ENCODE data around the gene SLC22A12.

Gene SLC22A12

GRCh38 chr11:64629103-64629502 lies 38.1 kb downstream of the SLC22A12 start:
- no peak for DNase-seq

- no peak for DNase-seq
These were observed 39.0 kb downstream of the SLC22A12 start for GRCh38 chr11:64629796-64630562.

- DNase-seq, result no peak
These were observed 40.7 kb downstream of the SLC22A12 start for GRCh38 chr11:64631675-64632074.

- DNase-seq, result no peak
These were observed 41.2 kb downstream of the SLC22A12 start for GRCh38 chr11:64632237-64632636.

- DNase-seq, result no peak
These were observed 41.6 kb downstream of the SLC22A12 start for GRCh38 chr11:64632654-64633053.

- DNase-seq, result no peak
These were observed 42.6 kb downstream of the SLC22A12 start for GRCh38 chr11:64633555-64634159.

- DNase-seq, result no peak
These were observed 46.5 kb downstream of the SLC22A12 start for GRCh38 chr11:64637334-64638017.

GRCh38 chr11:64638018-64638665 lies 47.1 kb downstream of the SLC22A12 start:
- DNase-seq, result no peak

GRCh38 chr11:64638829-64639228 lies 47.8 kb downstream of the SLC22A12 start:
- DNase-seq, result no peak

- DNase-seq, result no peak
These were observed 48.9 kb downstream of the SLC22A12 start for GRCh38 chr11:64639885-64640284.

GRCh38 chr11:64641596-64642417 lies 50.8 kb downstream of the SLC22A12 start:
- DNase-seq, result no peak

GRCh38 chr11:64642418-64642735 lies 51.4 kb downstream of the SLC22A12 start:
- DNase-seq, result no peak

GRCh38 chr11:64642871-64643255 lies 51.8 kb downstream of the SLC22A12 start:
- DNase-seq, result no peak

- no peak for DNase-seq
These were observed 52.3 kb downstream of the SLC22A12 start for GRCh38 chr11:64643256-64643881.

- DNase-seq, result no peak
These were observed 53.1 kb downstream of the SLC22A12 start for GRCh38 chr11:64643920-64644646.

- DNase-seq, result no peak
These were observed 53.7 kb downstream of the SLC22A12 start for GRCh38 chr11:64644647-64645275.

GRCh38 chr11:64647019-64647779 lies 56.2 kb downstream of the SLC22A12 start:
- no peak for DNase-seq

- no peak for DNase-seq
These were observed 57.5 kb downstream of the SLC22A12 start for GRCh38 chr11:64648551-64648950.

- DNase-seq, result no peak
These were observed 58.3 kb downstream of the SLC22A12 start for GRCh38 chr11:64649291-64649697.

- DNase-seq, result no peak
These were observed 60.0 kb downstream of the SLC22A12 start for GRCh38 chr11:64650923-64651523.

Measured in CD4-positive, alpha-beta T cell treated with Interleukin-6 for 4 hours (primary cell).